A673 (cell line): ENCODE measurements around the gene TROAP. TPM values are rescaled to one million over a fixed set of nuclear protein-coding genes. Genes with fewer than 3 reads are reported as not detected.
A peak's percentile ranks its signal among the peaks of the same experiment; 100 is the strongest.

Experiments
- BruUV-seq: library from RNA; stranded (reverse); fragments of 400-500 nt; replicated peaks from 2 replicates; lab custom pipeline; 2021; lab: Mats Ljungman, UMichigan
- CTCF ChIA-PET: fragments of 300-600 bp; sonication (Branson Sonifier 250); formaldehyde crosslinking; loops from one replicate; lab custom pipeline; 2022; ENCODE audit warnings: antibody characterized with exemption; lab: Charles Lee
- POLR2A ChIA-PET: fragments of 300-600 bp; sonication (Branson Sonifier 250); formaldehyde crosslinking; loops from one replicate; lab custom pipeline; 2022; ENCODE audit warnings: antibody characterized with exemption; ENCODE audit not compliant: low non-redundant PET; lab: Charles Lee
- DNase-seq: peaks from one replicate; pipeline ENCODE4 v3.0.0-alpha.2; 2015; ENCODE audit warnings: low spot score
- H3K27ac ChIP-seq: fragments of 200-600 bp; sonication (generic); 2 replicates; pipeline ENCODE4 v1.5.1; 2016; ENCODE audit warnings: mixed run types, low read depth, mild to moderate bottlenecking, mixed read lengths, antibody characterized with exemption, low read length; ENCODE audit not compliant: poor library complexity, severe bottlenecking
- H3K27me3 ChIP-seq: fragments of 200-600 bp; sonication (generic); replicated peaks from 2 replicates; pipeline ENCODE4 v1.6.1; 2017; ENCODE audit warnings: mixed run types, low read depth, mild to moderate bottlenecking, mixed read lengths, antibody characterized with exemption, low read length; ENCODE audit not compliant: insufficient read depth, poor library complexity
- H3K36me3 ChIP-seq: fragments of 200-600 bp; sonication (generic); 2 replicates; pipeline ENCODE4 v1.6.1; 2016; ENCODE audit warnings: mixed run types, mild to moderate bottlenecking, mixed read lengths, antibody characterized with exemption, low read length; ENCODE audit not compliant: insufficient read depth, poor library complexity, severe bottlenecking
- H3K4me1 ChIP-seq: fragments of 200-600 bp; sonication (generic); 2 replicates; pipeline ENCODE4 v1.6.1; 2017; ENCODE audit warnings: mixed run types, mild to moderate bottlenecking, mixed read lengths, antibody characterized with exemption, low read length; ENCODE audit not compliant: insufficient read depth, poor library complexity, severe bottlenecking
- H3K4me3 ChIP-seq: fragments of 200-600 bp; sonication (generic); 2 replicates; pipeline ENCODE4 v1.5.1; 2016; ENCODE audit warnings: low read depth, mixed run types, mild to moderate bottlenecking, mixed read lengths, low read length; ENCODE audit not compliant: poor library complexity, severe bottlenecking
- H3K9me3 ChIP-seq: fragments of 200-600 bp; sonication (generic); 2 replicates; pipeline ENCODE4 v1.6.1; 2016; ENCODE audit warnings: mixed run types, low read depth, mild to moderate bottlenecking, mixed read lengths, antibody characterized with exemption, low read length; ENCODE audit not compliant: poor library complexity, severe bottlenecking
- CTCF ChIP-seq: fragments of 300-800, 200-600 bp; sonication (generic); conservative IDR thresholded peaks from 2 replicates; pipeline ENCODE4 v1.5.1; 2017; ENCODE audit warnings: low read depth, mild to moderate bottlenecking, antibody characterized with exemption, low read length, moderate library complexity, mixed read lengths
- EZH2 ChIP-seq: fragments of 200-600 bp; sonication (generic); IDR thresholded peaks from 2 replicates; pipeline ENCODE4 v1.6.1; 2017; ENCODE audit warnings: borderline replicate concordance, low read depth, mild to moderate bottlenecking, mixed read lengths, antibody characterized with exemption, low read length; ENCODE audit not compliant: poor library complexity, severe bottlenecking
- intact Hi-C: fragments of 100-400 bp; cut with micrococcal nuclease; formaldehyde crosslinking; loops from one replicate; pipeline ENCODE4 v1.10.0; 2022; ENCODE audit not compliant: unreplicated experiment
- total RNA-seq: library from RNA; stranded (reverse); gene quantifications from 2 replicates; pipeline ENCODE4 v1.2.3, GENCODE V29; 2021

The TROAP gene
- total RNA-seq, 1 experiment from 2014 or later: 124 TPM

GRCh38 chr12:49347311-49348193, 24.5 kb downstream of the TROAP start:
- DNase-seq: peak; percentile 92
- ChIA-PET CTCF (interaction anchor here (0.5 to 2.0 kb wide), 26 partner anchors 8 to 256 kb away, joined by 3 to 18 read pairs (median 6); partner anchors contain the start of genes C1QL4, SPATS2 and TROAP), POLR2A (interaction anchor here (0.7 kb wide), 1 partner anchor 115 kb away, joined by 3 read pairs; no protein-coding TSS in a partner anchor)
- Histone ChIP-seq H3K36me3 (no peaks in the 10 kb centered on the region), H3K27me3 (peaks cover 14% of the 10 kb centered on the region), H3K9me3 (no peaks in the 10 kb centered on the region), H3K27ac (peak overlapping the region; percentile 15), H3K4me1 (peaks cover 33% of the 10 kb centered on the region), H3K4me3 (peak overlapping the region; percentile 51)
- intact Hi-C loops: loop anchor here (2.0 kb wide), 1 partner anchor 59 kb away; no protein-coding TSS in a partner anchor
- peak; percentile 99 for TF ChIP-seq CTCF
- no peak for TF ChIP-seq EZH2
- BruUV-seq: no TSS peak

- H3K36me3 ChIP-seq: no peaks in the 10 kb centered on the region
- no peak overlapping the region for H3K27ac ChIP-seq
- ChIA-PET CTCF (no interaction called here), POLR2A (interaction anchor here (0.7 kb wide), 1 partner anchor 116 kb away, joined by 3 read pairs; no protein-coding TSS in a partner anchor)
- TF ChIP-seq EZH2 (no peak), CTCF (no peak)
- no TSS peak for BruUV-seq
- H3K9me3 ChIP-seq: no peaks in the 10 kb centered on the region
- H3K4me3 ChIP-seq: no peak overlapping the region
- peaks cover 25% of the 10 kb centered on the region for H3K4me1 ChIP-seq
- intact Hi-C loops: no loop called here
- H3K27me3 ChIP-seq: peaks cover 14% of the 10 kb centered on the region
- no peak for DNase-seq
Measured at GRCh38 chr12:49348781-49349180, 25.7 kb downstream of the TROAP start.

- no peaks in the 10 kb centered on the region for H3K36me3 ChIP-seq
- no peak overlapping the region for H3K4me3 ChIP-seq
- intact Hi-C loops: no loop called here
- no TSS peak for BruUV-seq
- POLR2A ChIA-PET: no interaction called here
- H3K27ac ChIP-seq: no peak overlapping the region
- CTCF ChIA-PET: no interaction called here
- peaks cover 25% of the 10 kb centered on the region for H3K4me1 ChIP-seq
- no peak for DNase-seq
- no peaks in the 10 kb centered on the region for H3K9me3 ChIP-seq
- H3K27me3 ChIP-seq: peaks cover 14% of the 10 kb centered on the region
- TF ChIP-seq CTCF (no peak), EZH2 (no peak)
Measured at GRCh38 chr12:49349266-49349665, 26.2 kb downstream of the TROAP start.
